Naive thymus-derived CD4-positive, alpha-beta T cell (primary cell): ENCODE measurements around the gene DACH1. TPM values are rescaled to one million over a fixed set of nuclear protein-coding genes. Genes with fewer than 3 reads are reported as not detected.
"Not testable (repeated sequence)": the region's sequence is repeated elsewhere in the genome, so short reads cannot be mapped to it uniquely, and the experiment has no call there.

Experiments used
- ATAC-seq: fragments of 150-1000 bp; cut with Tn5 transposase; 2 replicates; pipeline ENCODE4 v1.10.0; 2021; ENCODE audit warnings: mild to moderate bottlenecking, moderate library complexity
- CTCF ChIA-PET: fragments of 350-600 bp; sonication (Branson Sonifier 250); formaldehyde crosslinking; loops from one replicate; lab custom pipeline; 2021; ENCODE audit warnings: antibody characterized with exemption; lab: Charles Lee
- POLR2A ChIA-PET: fragments of 350-600 bp; sonication (Branson Sonifier 250); formaldehyde crosslinking; loops from one replicate; lab custom pipeline; 2021; ENCODE audit warnings: antibody characterized with exemption, inconsistent platforms; lab: Charles Lee
- DNase-seq, 9 donors: peaks; one replicate each; pipeline versions ENCODE4 v3.0.0 to v3.0.0-alpha.2; 2020 to 2022; ENCODE audit warnings: mixed read lengths in 1 of 9
- H3K27ac ChIP-seq: one replicate; pipeline ENCODE4 v1.7.0; 2013; ENCODE audit warnings: mild to moderate bottlenecking, low read depth, low read length, moderate library complexity
- H3K27me3 ChIP-seq, 2 donors: one replicate each; pipeline ENCODE4 v1.7.0; 2013; ENCODE audit warnings: low read length in 2 of 2, mild to moderate bottlenecking in 2 of 2, moderate library complexity in 2 of 2; ENCODE audit not compliant: control insufficient read depth in 2 of 2, insufficient read depth in 2 of 2
- H3K36me3 ChIP-seq, 3 experiments: 1 replicate in 2 of 3; 2 replicates in 1 of 3; pipeline ENCODE4 v1.7.0; 2013; ENCODE audit warnings: low read length in 3 of 3, mild to moderate bottlenecking in 3 of 3, moderate library complexity in 1 of 3; ENCODE audit not compliant: insufficient read depth in 3 of 3, control insufficient read depth in 2 of 3
- H3K4me1 ChIP-seq, 2 donors: one replicate each; pipeline ENCODE4 v1.7.0; 2013; ENCODE audit warnings: low read length in 2 of 2, mild to moderate bottlenecking in 2 of 2, moderate library complexity in 1 of 2; ENCODE audit not compliant: control insufficient read depth in 2 of 2, insufficient read depth in 2 of 2
- H3K4me3 ChIP-seq: 2 replicates; pipeline ENCODE4 v1.7.0; 2013; ENCODE audit warnings: mild to moderate bottlenecking, low read length
- H3K9me3 ChIP-seq, 3 experiments: 1 replicate in 2 of 3; 2 replicates in 1 of 3; pipeline ENCODE4 v1.7.0; 2013; ENCODE audit warnings: low read length in 3 of 3; ENCODE audit not compliant: control insufficient read depth in 2 of 3
- H3K27ac Mint-ChIP-seq, 9 donors: one replicate each; pipeline ENCODE4 v1.8.0; 2020 to 2022; ENCODE audit warnings: mixed read lengths in 9 of 9, mild to moderate bottlenecking in 8 of 9, moderate library complexity in 5 of 9, inconsistent platforms in 2 of 9
- H3K27me3 Mint-ChIP-seq, 5 donors: one replicate each; pipeline ENCODE4 v1.8.0; 2021 to 2022; ENCODE audit warnings: mixed read lengths in 5 of 5, mild to moderate bottlenecking in 1 of 5
- H3K36me3 Mint-ChIP-seq, 5 donors: one replicate each; pipeline ENCODE4 v1.8.0; 2020 to 2022; ENCODE audit warnings: mixed read lengths in 5 of 5, mild to moderate bottlenecking in 3 of 5, inconsistent platforms in 1 of 5
- H3K4me1 Mint-ChIP-seq, 7 donors: one replicate each; pipeline ENCODE4 v1.8.0; 2020 to 2022; ENCODE audit warnings: mixed read lengths in 7 of 7, mild to moderate bottlenecking in 3 of 7, inconsistent platforms in 1 of 7
- H3K4me3 Mint-ChIP-seq, 10 donors: one replicate each; pipeline ENCODE4 v1.8.0; 2020 to 2022; ENCODE audit warnings: mild to moderate bottlenecking in 10 of 10, mixed read lengths in 10 of 10, moderate library complexity in 6 of 10, inconsistent platforms in 2 of 10
- H3K9me3 Mint-ChIP-seq, 11 donors: one replicate each; pipeline ENCODE4 v1.8.0; 2020 to 2022; ENCODE audit warnings: mixed read lengths in 11 of 11, mild to moderate bottlenecking in 4 of 11, inconsistent platforms in 1 of 11, moderate library complexity in 1 of 11
- intact Hi-C, 2 donors: fragments of 100-400 bp; cut with micrococcal nuclease; formaldehyde crosslinking; loops; one replicate each; pipeline ENCODE4 v1.15.1; 2023
- polyA plus RNA-seq, 2 donors: library from polyadenylated mRNA; unstranded; fragments of 300-500 nt; fragmentation: Illumina TruSeq; gene quantifications; one replicate each; pipeline ENCODE4 v1.2.3, GENCODE V29; 2021
- total RNA-seq, 6 experiments: library from RNA in 5 of 6; stranded (reverse) in 5 of 6; gene quantifications; 1 replicate in 5 of 6; 2 replicates in 1 of 6; pipeline ENCODE4 v1.2.3 and lab custom pipeline; 2021 to 2026

The DACH1 gene
- total and polyA plus RNA-seq, 7 experiments from 2014 or later, result 0.20 to 1.7 (median 0.57) TPM; not detected in 1

DNA sequence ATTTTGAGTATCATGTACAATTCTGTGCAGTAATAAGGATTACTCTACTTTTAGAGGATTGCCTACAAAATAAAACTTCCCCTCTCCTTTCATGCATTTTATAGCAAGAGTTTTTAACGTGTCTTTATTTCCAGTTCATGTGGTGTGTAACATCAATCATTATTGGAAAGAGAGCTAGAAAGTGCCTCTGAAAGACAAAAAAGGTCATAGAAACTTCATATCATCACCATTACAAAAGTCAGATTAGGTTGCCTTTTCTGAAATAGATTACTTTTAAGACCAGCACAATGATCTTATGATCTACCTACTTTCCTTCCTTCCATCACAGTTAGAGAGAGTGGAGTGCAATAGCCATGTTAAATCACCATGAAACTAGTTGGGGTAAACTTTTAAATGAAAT, 12.6 kb downstream of the DACH1 start:
- Histone ChIP-seq H3K36me3 (no peaks in the 10 kb centered on the region), H3K4me1 (no peaks in the 10 kb centered on the region), H3K27ac (no peak overlapping the region), H3K9me3 (no peaks in the 10 kb centered on the region), H3K4me3 (no peak overlapping the region), H3K27me3 (no peaks in the 10 kb centered on the region)
- DNase-seq (no peak), ATAC-seq (no peak)
- H3K27ac Mint-ChIP-seq, result no peak overlapping the region
- H3K9me3 Mint-ChIP-seq, result no peaks in the 10 kb centered on the region
- H3K4me1 Mint-ChIP-seq, result no peaks in the 10 kb centered on the region
- ChIA-PET POLR2A (no interaction called here), CTCF (no interaction called here)
- no peak overlapping the region for H3K4me3 Mint-ChIP-seq
- intact Hi-C loops, result no loop called here
- H3K36me3 Mint-ChIP-seq, result no peaks in the 10 kb centered on the region
- peaks cover 0 to 6% (median 0%) of the 10 kb centered on the region in 5 donors for H3K27me3 Mint-ChIP-seq

DNA sequence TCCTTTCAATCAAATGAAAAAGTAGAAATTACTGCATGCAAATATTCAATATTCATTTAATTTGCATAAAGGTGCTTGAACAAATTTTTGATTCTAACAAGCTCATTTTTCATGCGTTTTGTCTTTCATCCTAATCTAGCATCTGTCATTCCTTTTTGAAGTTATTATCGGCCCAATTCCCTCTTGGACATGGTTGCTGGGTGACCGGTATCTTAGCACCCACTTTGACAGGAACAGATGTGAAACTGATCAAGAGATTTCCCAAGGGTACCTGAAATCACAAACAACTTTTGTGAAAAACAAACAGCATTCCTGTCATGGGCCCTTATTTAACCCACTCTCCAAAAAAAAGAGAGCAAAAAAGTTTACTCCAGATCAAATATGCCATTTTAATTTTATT, 13.3 kb downstream of the DACH1 start:
- DNase-seq (no peak), ATAC-seq (no peak)
- POLR2A ChIA-PET, result no interaction called here

DNA sequence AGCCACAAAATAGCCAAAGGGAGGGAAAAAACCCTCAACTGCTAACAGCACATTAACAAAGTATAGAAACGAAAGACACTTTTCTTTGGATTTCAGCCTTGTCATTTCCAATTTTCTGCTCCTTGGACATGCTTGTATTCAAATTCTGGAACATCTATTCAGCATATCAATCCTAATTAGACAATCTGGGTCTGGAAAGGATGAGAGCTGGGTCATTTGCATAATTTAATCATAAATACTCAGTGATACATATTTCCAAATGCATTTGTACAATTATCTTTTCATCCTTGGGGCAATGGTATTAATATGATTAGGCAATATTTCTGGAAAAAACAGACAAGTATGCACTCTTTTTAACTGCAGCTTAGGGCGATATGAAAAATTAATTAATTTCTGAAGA, 14.3 kb downstream of the DACH1 start:
- Histone ChIP-seq H3K27ac (no peak overlapping the region), H3K27me3 (no peaks in the 10 kb centered on the region), H3K4me1 (no peaks in the 10 kb centered on the region), H3K4me3 (no peak overlapping the region), H3K9me3 (no peaks in the 10 kb centered on the region), H3K36me3 (no peaks in the 10 kb centered on the region)
- Mint-ChIP-seq H3K27ac (no peak overlapping the region), H3K9me3 (no peaks in the 10 kb centered on the region), H3K36me3 (no peaks in the 10 kb centered on the region), H3K27me3 (peaks cover 0 to 5% (median 0%) of the 10 kb centered on the region in 5 donors), H3K4me1 (no peaks in the 10 kb centered on the region), H3K4me3 (no peak overlapping the region)
- ATAC-seq, result no peak
- CTCF ChIA-PET, result no interaction called here
- DNase-seq, result no peak
- POLR2A ChIA-PET, result no interaction called here
- intact Hi-C loops, result no loop called here

More for the DNA sequence above, 13.3 kb downstream of the DACH1 start:
- no peaks in the 10 kb centered on the region for H3K9me3 ChIP-seq
- Mint-ChIP-seq H3K36me3 (no peaks in the 10 kb centered on the region), H3K4me3 (no peak overlapping the region), H3K27ac (no peak overlapping the region), H3K27me3 (peaks cover 0 to 5% (median 0%) of the 10 kb centered on the region in 5 donors), H3K4me1 (no peaks in the 10 kb centered on the region), H3K9me3 (no peaks in the 10 kb centered on the region)
- H3K4me1 ChIP-seq, result no peaks in the 10 kb centered on the region
- CTCF ChIA-PET, result no interaction called here
- H3K36me3 ChIP-seq, result no peaks in the 10 kb centered on the region
- no peak overlapping the region for H3K4me3 ChIP-seq
- intact Hi-C loops, result no loop called here
- H3K27ac ChIP-seq, result no peak overlapping the region
- no peaks in the 10 kb centered on the region for H3K27me3 ChIP-seq

DNA sequence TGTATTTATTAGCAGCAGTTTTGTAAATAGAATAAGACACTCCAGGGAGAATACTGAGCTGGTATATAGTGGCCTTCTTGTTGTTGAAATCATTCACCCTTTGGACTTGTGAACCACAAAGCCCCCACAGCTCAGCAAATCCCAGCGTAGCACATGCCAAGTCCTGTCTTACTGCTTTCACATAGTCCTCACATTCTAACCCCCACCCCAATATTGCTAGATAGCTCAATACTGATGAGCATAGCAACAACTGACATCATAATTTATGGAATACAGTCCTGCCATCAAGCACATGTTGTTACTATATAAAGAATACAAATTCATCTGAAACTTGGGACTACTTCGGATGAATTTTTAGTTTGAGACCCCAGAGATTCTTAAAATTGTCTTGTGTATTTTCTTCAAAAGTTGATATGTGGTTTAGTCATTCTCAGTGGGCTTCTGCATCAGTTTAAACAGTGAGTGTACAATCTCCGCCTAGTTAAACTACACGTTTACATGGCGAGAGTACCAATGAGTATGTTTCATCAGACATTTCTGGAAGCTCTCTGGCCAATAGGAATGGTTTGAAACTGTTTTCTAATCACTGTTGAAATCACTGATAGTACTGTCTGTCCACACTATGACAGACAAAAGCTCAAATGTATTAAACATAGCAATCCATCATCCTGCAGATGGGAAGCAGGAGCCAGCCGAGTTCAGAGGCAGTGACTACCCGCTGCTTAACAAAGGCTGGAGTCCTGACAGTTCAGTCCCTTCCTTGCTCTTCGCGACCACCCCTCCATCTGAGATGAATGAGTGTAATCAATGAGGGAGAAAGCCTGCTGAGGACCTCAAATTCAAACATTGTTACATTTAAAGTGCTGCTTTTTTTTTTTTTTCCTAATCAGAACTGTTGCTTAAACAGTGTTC, 15.2 kb downstream of the DACH1 start:
- DNase-seq (no peak), ATAC-seq (no peak)
- H3K36me3 Mint-ChIP-seq, result no peaks in the 10 kb centered on the region
- Histone ChIP-seq H3K9me3 (no peaks in the 10 kb centered on the region), H3K36me3 (no peaks in the 10 kb centered on the region), H3K4me1 (no peaks in the 10 kb centered on the region), H3K27ac (no peak overlapping the region), H3K27me3 (no peaks in the 10 kb centered on the region), H3K4me3 (no peak overlapping the region)
- H3K27ac Mint-ChIP-seq, result no peak overlapping the region
- peaks cover 0 to 5% (median 0%) of the 10 kb centered on the region in 5 donors for H3K27me3 Mint-ChIP-seq
- H3K9me3 Mint-ChIP-seq, result no peaks in the 10 kb centered on the region
- ChIA-PET CTCF (no interaction called here), POLR2A (no interaction called here)
- no peak overlapping the region for H3K4me3 Mint-ChIP-seq
- intact Hi-C loops, result no loop called here
- H3K4me1 Mint-ChIP-seq, result no peaks in the 10 kb centered on the region

DNA sequence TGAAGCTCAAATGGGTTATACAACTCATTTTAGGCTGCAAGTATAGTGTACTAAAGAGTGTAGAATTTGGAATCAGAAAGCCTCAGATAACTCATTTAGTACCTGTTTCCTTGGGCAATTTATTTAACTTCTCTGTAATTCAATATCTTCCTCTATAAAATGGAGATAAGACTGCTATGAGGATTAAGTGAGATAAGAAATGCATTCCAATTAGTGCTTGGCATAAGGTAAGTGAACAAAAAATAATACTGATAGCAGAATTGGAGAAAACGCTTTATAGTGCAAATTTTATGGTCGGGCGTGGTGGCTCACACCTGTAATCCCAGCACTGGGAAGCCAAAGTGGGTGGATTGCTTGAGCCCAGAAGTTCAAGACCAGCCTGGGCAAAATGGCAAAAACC, 25.0 kb downstream of the DACH1 start:
- Histone ChIP-seq H3K4me3 (no peak overlapping the region), H3K4me1 (no peaks in the 10 kb centered on the region), H3K9me3 (no peaks in the 10 kb centered on the region), H3K27me3 (peaks cover 0 to 3% of the 10 kb centered on the region in 2 donors), H3K36me3 (no peaks in the 10 kb centered on the region), H3K27ac (no peak overlapping the region)
- Mint-ChIP-seq H3K36me3 (no peaks in the 10 kb centered on the region), H3K4me1 (peaks cover 0 to 4% (median 0%) of the 10 kb centered on the region in 7 donors), H3K27me3 (no peaks in the 10 kb centered on the region), H3K27ac (no peak overlapping the region), H3K9me3 (peaks cover 0 to 3% (median 0%) of the 10 kb centered on the region in 11 donors), H3K4me3 (no peak overlapping the region)
- ChIA-PET CTCF (no interaction called here), POLR2A (no interaction called here)
- no peak for ATAC-seq
- intact Hi-C loops, result no loop called here
- no peak for DNase-seq

DNA sequence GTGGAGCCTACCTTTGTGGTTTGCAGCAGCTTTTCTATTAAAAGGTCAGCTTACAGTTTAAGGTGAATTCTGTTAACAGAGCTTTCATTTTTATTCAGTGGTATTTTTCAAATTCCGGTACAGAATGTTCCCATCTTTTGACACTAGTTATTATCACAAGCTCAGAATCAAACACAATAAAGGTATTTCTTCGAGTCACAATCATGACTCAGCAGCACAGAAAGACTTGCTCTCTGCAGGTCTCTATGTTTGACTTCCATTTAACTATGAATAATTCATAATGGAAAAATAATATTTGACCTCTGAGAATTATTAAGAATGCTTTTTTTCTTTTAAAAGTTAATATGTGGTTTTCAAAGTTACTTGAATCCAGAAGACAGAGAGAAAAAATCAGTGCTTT, 28.2 kb downstream of the DACH1 start:
- H3K27me3 Mint-ChIP-seq, result no peaks in the 10 kb centered on the region
- H3K4me1 Mint-ChIP-seq, result peaks cover 0 to 4% (median 0%) of the 10 kb centered on the region in 7 donors
- H3K27ac Mint-ChIP-seq, result no peak overlapping the region
- DNase-seq (no peak), ATAC-seq (no peak)
- H3K36me3 ChIP-seq, result no peaks in the 10 kb centered on the region
- H3K4me3 Mint-ChIP-seq, result no peak overlapping the region
- ChIA-PET CTCF (no interaction called here), POLR2A (no interaction called here)
- intact Hi-C loops, result no loop called here
- no peaks in the 10 kb centered on the region for H3K36me3 Mint-ChIP-seq
- H3K27ac ChIP-seq, result no peak overlapping the region
- H3K9me3 Mint-ChIP-seq, result peaks cover 0 to 4% (median 0%) of the 10 kb centered on the region in 11 donors
- no peaks in the 10 kb centered on the region for H3K9me3 ChIP-seq
- peaks cover 0 to 3% of the 10 kb centered on the region in 2 donors for H3K27me3 ChIP-seq
- no peaks in the 10 kb centered on the region for H3K4me1 ChIP-seq
- no peak overlapping the region for H3K4me3 ChIP-seq

DNA sequence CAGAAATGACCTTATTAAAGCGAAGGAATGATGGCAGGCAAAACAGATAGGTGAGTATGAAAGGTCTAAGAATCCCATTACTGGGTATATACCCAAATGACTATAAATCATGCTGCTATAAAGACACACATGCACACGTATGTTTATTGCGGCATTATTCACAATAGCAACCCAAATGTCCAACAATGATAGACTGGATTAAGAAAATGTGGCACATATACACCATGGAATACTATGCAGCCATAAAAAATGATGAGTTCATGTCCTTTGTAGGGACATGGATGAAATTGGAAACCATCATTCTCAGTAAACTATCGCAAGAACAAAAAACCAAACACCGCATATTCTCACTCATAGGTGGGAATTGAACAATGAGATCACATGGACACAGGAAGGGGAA, 29.4 kb downstream of the DACH1 start:
- CTCF ChIA-PET, result interaction anchor here (0.7 kb wide), 1 partner anchor 856 kb away, joined by 5 read pairs; no protein-coding TSS in a partner anchor
- H3K4me3 ChIP-seq, H3K27me3 ChIP-seq, DNase-seq, H3K27ac Mint-ChIP-seq, H3K4me1 Mint-ChIP-seq, H3K4me3 Mint-ChIP-seq, H3K27ac ChIP-seq, H3K9me3 ChIP-seq, H3K27me3 Mint-ChIP-seq, H3K4me1 ChIP-seq, ATAC-seq, POLR2A ChIA-PET, H3K36me3 ChIP-seq, intact Hi-C loops, H3K9me3 Mint-ChIP-seq, H3K36me3 Mint-ChIP-seq: not testable (repeated sequence)
